Sigmoid colon (tissue), 4 donors: Measurements from ENCODE around the gene EBF4.

Experiments
- POLR2A ChIP-seq, 2 donors: fragments of 450-650 bp; IDR thresholded peaks; one replicate each; pipeline ENCODE4 v1.6.1; 2016; ENCODE audit warnings: antibody characterized with exemption in 2 of 2, mild to moderate bottlenecking in 2 of 2, moderate library complexity in 2 of 2
- POLR2AphosphoS5 ChIP-seq, 4 donors: sonication (generic); formaldehyde crosslinking; IDR thresholded peaks; one replicate each; pipeline ENCODE4 v1.6.1; 2017; ENCODE audit warnings: antibody characterized with exemption in 4 of 4
- TF ChIP-seq, protein P1 (sequence below), 4 experiments: fragments of 450-650 bp in 3 of 4; fragments of 200-600 bp in 1 of 4; IDR thresholded peaks; one replicate each; pipeline ENCODE4 v1.5.1; 2016 to 2019; ENCODE audit warnings: antibody characterized with exemption in 4 of 4, mild to moderate bottlenecking in 3 of 4, moderate library complexity in 2 of 4

DNA sequence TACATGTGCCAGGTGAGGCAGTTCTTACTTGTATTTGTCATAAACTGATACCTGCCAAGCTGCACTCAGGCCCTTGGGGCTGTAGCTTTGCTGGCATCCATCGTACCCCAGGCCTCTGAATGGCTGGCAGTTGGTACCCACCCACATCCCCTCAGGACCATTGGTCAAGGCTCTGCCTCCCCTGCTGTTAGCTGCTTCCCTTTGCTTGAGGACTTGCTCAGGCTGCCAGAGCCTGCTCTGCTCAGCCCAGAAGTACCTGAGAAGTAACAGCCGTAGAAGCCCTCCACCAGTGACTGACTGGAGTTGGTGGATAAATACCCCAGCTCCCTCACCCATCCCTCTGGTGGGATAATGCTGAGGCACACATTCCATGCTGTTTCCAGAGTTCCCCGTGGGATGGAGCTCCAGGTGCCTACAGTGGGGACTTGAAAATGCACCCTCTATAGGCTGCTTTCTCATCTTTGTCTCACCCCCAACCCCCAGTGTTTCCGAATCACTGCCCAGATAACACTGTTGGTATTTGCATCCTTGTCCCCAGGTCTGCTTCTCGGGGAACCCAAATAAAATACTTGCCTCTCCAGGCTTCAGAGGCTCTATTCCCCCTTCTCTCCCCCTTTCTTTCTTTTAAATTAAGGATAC lies 7.3 kb downstream of the EBF4 start:
- TF ChIP-seq, protein P1, sequence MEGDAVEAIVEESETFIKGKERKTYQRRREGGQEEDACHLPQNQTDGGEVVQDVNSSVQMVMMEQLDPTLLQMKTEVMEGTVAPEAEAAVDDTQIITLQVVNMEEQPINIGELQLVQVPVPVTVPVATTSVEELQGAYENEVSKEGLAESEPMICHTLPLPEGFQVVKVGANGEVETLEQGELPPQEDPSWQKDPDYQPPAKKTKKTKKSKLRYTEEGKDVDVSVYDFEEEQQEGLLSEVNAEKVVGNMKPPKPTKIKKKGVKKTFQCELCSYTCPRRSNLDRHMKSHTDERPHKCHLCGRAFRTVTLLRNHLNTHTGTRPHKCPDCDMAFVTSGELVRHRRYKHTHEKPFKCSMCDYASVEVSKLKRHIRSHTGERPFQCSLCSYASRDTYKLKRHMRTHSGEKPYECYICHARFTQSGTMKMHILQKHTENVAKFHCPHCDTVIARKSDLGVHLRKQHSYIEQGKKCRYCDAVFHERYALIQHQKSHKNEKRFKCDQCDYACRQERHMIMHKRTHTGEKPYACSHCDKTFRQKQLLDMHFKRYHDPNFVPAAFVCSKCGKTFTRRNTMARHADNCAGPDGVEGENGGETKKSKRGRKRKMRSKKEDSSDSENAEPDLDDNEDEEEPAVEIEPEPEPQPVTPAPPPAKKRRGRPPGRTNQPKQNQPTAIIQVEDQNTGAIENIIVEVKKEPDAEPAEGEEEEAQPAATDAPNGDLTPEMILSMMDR (IDR thresholded peaks at IDR 0.05): no peak
- no peak for TF ChIP-seq POLR2AphosphoS5 (IDR thresholded peaks at IDR 0.05)
- no peak for TF ChIP-seq POLR2A (IDR thresholded peaks at IDR 0.05)
